Stimulated activated naive B cell treated with anti-CD40 and anti-IgM and Interleukin-4, amounts not matched to agents 10 μg/mL and 1 μg/mL and 100 μg/mL, for 72 hours (primary cell): Measurements from ENCODE around the gene SORBS2.

Experiments
- ATAC-seq, 2 donors: fragments of 150-1000 bp; cut with Tn5 transposase; replicated peaks; 2 replicates each; pipeline ENCODE4 v1.10.0; 2021; ENCODE audit warnings: moderate library complexity in 1 of 2
- DNase-seq: peaks from one replicate; pipeline ENCODE4 v3.0.0; 2021
- H3K27ac Mint-ChIP-seq: one replicate; pipeline ENCODE4 v1.8.0; 2022; ENCODE audit warnings: mild to moderate bottlenecking, mixed read lengths
- H3K27me3 Mint-ChIP-seq, 2 donors: one replicate each; pipeline ENCODE4 v1.8.0; 2022; ENCODE audit warnings: mixed read lengths in 2 of 2
- H3K36me3 Mint-ChIP-seq, 2 donors: one replicate each; pipeline ENCODE4 v1.8.0; 2022; ENCODE audit warnings: mixed read lengths in 2 of 2, mild to moderate bottlenecking in 1 of 2
- H3K4me1 Mint-ChIP-seq, 2 donors: one replicate each; pipeline ENCODE4 v1.8.0; 2022; ENCODE audit warnings: mixed read lengths in 2 of 2, mild to moderate bottlenecking in 1 of 2
- H3K4me3 Mint-ChIP-seq, 2 donors: one replicate each; pipeline ENCODE4 v1.8.0; 2022; ENCODE audit warnings: mild to moderate bottlenecking in 2 of 2, mixed read lengths in 2 of 2, moderate library complexity in 1 of 2
- H3K9me3 Mint-ChIP-seq, 2 donors: one replicate each; pipeline ENCODE4 v1.8.0; 2022; ENCODE audit warnings: mixed read lengths in 2 of 2, mild to moderate bottlenecking in 1 of 2

SORBS2 gene

GRCh38 chr4:185839770-185840169 is 27.8 kb upstream of the SORBS2 start:
- H3K27ac Mint-ChIP-seq: no peak overlapping the region

GRCh38 chr4:185839194-185839712 is 27.3 kb upstream of the SORBS2 start:
- DNase-seq: no peak
- no peaks in the 10 kb centered on the region for H3K36me3 Mint-ChIP-seq
- no peak for ATAC-seq
- no peak overlapping the region for H3K4me3 Mint-ChIP-seq
- no peaks in the 10 kb centered on the region for H3K4me1 Mint-ChIP-seq
- peaks cover 6 to 7% of the 10 kb centered on the region in 2 donors for H3K27me3 Mint-ChIP-seq
- peaks cover 4 to 7% of the 10 kb centered on the region in 2 donors for H3K9me3 Mint-ChIP-seq
- H3K27ac Mint-ChIP-seq: no peak overlapping the region

More at GRCh38 chr4:185839770-185840169, 27.8 kb upstream of the SORBS2 start:
- no peaks in the 10 kb centered on the region for H3K4me1 Mint-ChIP-seq
- DNase-seq: no peak
- H3K36me3 Mint-ChIP-seq: no peaks in the 10 kb centered on the region
- peaks cover 4 to 8% of the 10 kb centered on the region in 2 donors for H3K9me3 Mint-ChIP-seq
- ATAC-seq: no peak
- H3K27me3 Mint-ChIP-seq: peaks cover 5 to 7% of the 10 kb centered on the region in 2 donors
- H3K4me3 Mint-ChIP-seq: no peak overlapping the region

- H3K36me3 Mint-ChIP-seq: no peaks in the 10 kb centered on the region
- no peak for ATAC-seq
Observed at GRCh38 chr4:185838514-185839193, 26.7 kb upstream of the SORBS2 start.

GRCh38 chr4:185838104-185838452 is 26.1 kb upstream of the SORBS2 start:
- H3K27ac Mint-ChIP-seq: no peak overlapping the region

More at GRCh38 chr4:185838514-185839193, 26.7 kb upstream of the SORBS2 start:
- Mint-ChIP-seq H3K4me3 (no peak overlapping the region), H3K27me3 (peaks cover 6 to 7% of the 10 kb centered on the region in 2 donors), H3K4me1 (no peaks in the 10 kb centered on the region), H3K27ac (no peak overlapping the region), H3K9me3 (peaks cover 0 to 3% of the 10 kb centered on the region in 2 donors)
- DNase-seq: no peak

GRCh38 chr4:185837415-185838103 is 25.6 kb upstream of the SORBS2 start:
- no peak for DNase-seq
- Mint-ChIP-seq H3K4me3 (no peak overlapping the region), H3K9me3 (peaks cover 0 to 3% of the 10 kb centered on the region in 2 donors), H3K36me3 (no peaks in the 10 kb centered on the region), H3K4me1 (no peaks in the 10 kb centered on the region), H3K27me3 (peaks cover 6 to 7% of the 10 kb centered on the region in 2 donors), H3K27ac (no peak overlapping the region)
- no peak for ATAC-seq

More at GRCh38 chr4:185838104-185838452, 26.1 kb upstream of the SORBS2 start:
- DNase-seq (no peak), ATAC-seq (no peak)
- Mint-ChIP-seq H3K27me3 (peaks cover 6 to 7% of the 10 kb centered on the region in 2 donors), H3K9me3 (peaks cover 0 to 3% of the 10 kb centered on the region in 2 donors), H3K36me3 (no peaks in the 10 kb centered on the region), H3K4me1 (no peaks in the 10 kb centered on the region), H3K4me3 (no peak overlapping the region)

- Mint-ChIP-seq H3K4me1 (no peaks in the 10 kb centered on the region), H3K9me3 (no peaks in the 10 kb centered on the region), H3K27me3 (peaks cover 4 to 6% of the 10 kb centered on the region in 2 donors), H3K4me3 (no peak overlapping the region), H3K27ac (no peak overlapping the region), H3K36me3 (no peaks in the 10 kb centered on the region)
- no peak for DNase-seq
- ATAC-seq: no peak
Observed at GRCh38 chr4:185836241-185837084, 24.5 kb upstream of the SORBS2 start.

GRCh38 chr4:185835814-185836213 is 23.8 kb upstream of the SORBS2 start:
- Mint-ChIP-seq H3K4me1 (no peaks in the 10 kb centered on the region), H3K36me3 (no peaks in the 10 kb centered on the region), H3K27ac (no peak overlapping the region), H3K4me3 (no peak overlapping the region), H3K9me3 (no peaks in the 10 kb centered on the region), H3K27me3 (peaks cover 4 to 6% of the 10 kb centered on the region in 2 donors)
- no peak for ATAC-seq
- DNase-seq: no peak

GRCh38 chr4:185835336-185835735 is 23.3 kb upstream of the SORBS2 start:
- H3K36me3 Mint-ChIP-seq: no peaks in the 10 kb centered on the region
- no peak for DNase-seq
- H3K4me1 Mint-ChIP-seq: no peaks in the 10 kb centered on the region
- no peak overlapping the region for H3K4me3 Mint-ChIP-seq
- H3K9me3 Mint-ChIP-seq: no peaks in the 10 kb centered on the region
- H3K27me3 Mint-ChIP-seq: peaks cover 4 to 6% of the 10 kb centered on the region in 2 donors
- no peak overlapping the region for H3K27ac Mint-ChIP-seq
- ATAC-seq: no peak

- H3K9me3 Mint-ChIP-seq: no peaks in the 10 kb centered on the region
Observed at GRCh38 chr4:185834778-185835177, 22.8 kb upstream of the SORBS2 start.

GRCh38 chr4:185834088-185834487 is 22.1 kb upstream of the SORBS2 start:
- Mint-ChIP-seq H3K36me3 (no peaks in the 10 kb centered on the region), H3K27ac (no peak overlapping the region), H3K27me3 (peaks cover 4 to 6% of the 10 kb centered on the region in 2 donors), H3K4me3 (no peak overlapping the region), H3K9me3 (no peaks in the 10 kb centered on the region), H3K4me1 (no peaks in the 10 kb centered on the region)
- ATAC-seq: no peak
- no peak for DNase-seq

More at GRCh38 chr4:185834778-185835177, 22.8 kb upstream of the SORBS2 start:
- Mint-ChIP-seq H3K27me3 (peaks cover 4 to 6% of the 10 kb centered on the region in 2 donors), H3K36me3 (no peaks in the 10 kb centered on the region), H3K4me3 (no peak overlapping the region), H3K4me1 (no peaks in the 10 kb centered on the region), H3K27ac (no peak overlapping the region)
- ATAC-seq (no peak), DNase-seq (no peak)

- H3K4me1 Mint-ChIP-seq: no peaks in the 10 kb centered on the region
- no peak overlapping the region for H3K27ac Mint-ChIP-seq
- H3K36me3 Mint-ChIP-seq: no peaks in the 10 kb centered on the region
- ATAC-seq: no peak
- H3K27me3 Mint-ChIP-seq: peaks cover 4 to 6% of the 10 kb centered on the region in 2 donors
- no peak overlapping the region for H3K4me3 Mint-ChIP-seq
- DNase-seq: no peak
- no peaks in the 10 kb centered on the region for H3K9me3 Mint-ChIP-seq
Observed at GRCh38 chr4:185833055-185833598, 21.1 kb upstream of the SORBS2 start.

GRCh38 chr4:185831125-185831815 is 19.3 kb upstream of the SORBS2 start:
- H3K4me3 Mint-ChIP-seq: no peak overlapping the region
- DNase-seq (no peak), ATAC-seq (no peak)
- H3K4me1 Mint-ChIP-seq: no peaks in the 10 kb centered on the region
- no peaks in the 10 kb centered on the region for H3K9me3 Mint-ChIP-seq
- H3K27ac Mint-ChIP-seq: no peak overlapping the region
- peaks cover 4 to 6% of the 10 kb centered on the region in 2 donors for H3K27me3 Mint-ChIP-seq
- no peaks in the 10 kb centered on the region for H3K36me3 Mint-ChIP-seq

GRCh38 chr4:185830263-185830994 is 18.4 kb upstream of the SORBS2 start:
- H3K36me3 Mint-ChIP-seq: no peaks in the 10 kb centered on the region
- no peaks in the 10 kb centered on the region for H3K9me3 Mint-ChIP-seq
- peak overlapping the region; percentile 16 for H3K27ac Mint-ChIP-seq
- DNase-seq (no peak), ATAC-seq (no peak)
- H3K27me3 Mint-ChIP-seq: peaks cover 4 to 6% of the 10 kb centered on the region in 2 donors
- H3K4me3 Mint-ChIP-seq: no peak overlapping the region
- H3K4me1 Mint-ChIP-seq: no peaks in the 10 kb centered on the region
